Retinal pigment epithelial cell (primary cell): ENCODE results near the gene SLC8A2.

Experiments used
- DNase-seq: peaks from one replicate; pipeline ENCODE4 v3.0.0-alpha.2; 2010; ENCODE audit warnings: low read depth
- H3K4me3 ChIP-seq: 2 replicates; pipeline ENCODE4 v1.5.1; 2011; ENCODE audit warnings: mild to moderate bottlenecking, low read length, control low read depth, moderate library complexity
- TF ChIP-seq, protein P1 (sequence below): conservative IDR thresholded peaks from 2 replicates; pipeline ENCODE4 v1.5.1; 2011; ENCODE audit warnings: low read depth, low read length, control low read depth, inconsistent platforms

Gene SLC8A2

DNA sequence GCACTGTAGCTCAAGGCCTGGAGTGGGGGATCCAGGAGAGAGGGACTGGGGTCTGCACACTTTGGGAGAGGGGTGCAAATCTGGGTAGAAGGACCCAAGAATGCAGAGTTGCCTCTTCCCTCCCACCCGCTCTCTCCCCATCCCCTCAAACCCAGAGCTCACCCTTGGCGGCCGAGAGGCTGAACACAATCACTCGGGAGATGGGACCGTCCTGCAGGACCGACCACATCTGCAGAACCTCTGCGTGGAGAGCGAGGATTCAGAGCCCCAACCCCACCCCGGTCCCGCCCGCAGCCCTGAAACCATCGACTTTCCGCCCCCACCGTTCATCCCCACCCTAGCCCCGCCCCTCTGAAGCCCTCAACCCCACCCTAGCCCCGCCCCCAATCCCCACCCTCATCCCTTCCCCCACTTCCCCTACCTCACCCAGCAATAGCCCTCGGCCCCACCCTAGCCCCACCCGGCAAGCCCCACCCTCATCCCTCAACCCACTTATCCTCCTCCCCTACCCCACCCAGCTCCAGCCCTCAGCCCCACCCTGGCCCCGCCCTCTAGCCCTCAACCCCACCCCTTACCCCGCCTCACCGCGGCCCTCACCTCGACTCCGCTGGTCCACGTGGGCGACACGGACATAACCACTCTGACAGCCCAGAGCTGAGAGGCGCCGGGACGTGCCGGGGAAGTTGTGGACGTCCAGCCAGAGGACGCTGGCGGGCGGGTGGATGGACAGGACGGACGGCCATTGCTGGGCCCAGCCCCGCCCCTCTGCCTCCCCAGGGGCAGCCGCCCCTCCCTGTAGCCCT, 8.2 kb upstream of the SLC8A2 start:
- TF ChIP-seq, protein P1, sequence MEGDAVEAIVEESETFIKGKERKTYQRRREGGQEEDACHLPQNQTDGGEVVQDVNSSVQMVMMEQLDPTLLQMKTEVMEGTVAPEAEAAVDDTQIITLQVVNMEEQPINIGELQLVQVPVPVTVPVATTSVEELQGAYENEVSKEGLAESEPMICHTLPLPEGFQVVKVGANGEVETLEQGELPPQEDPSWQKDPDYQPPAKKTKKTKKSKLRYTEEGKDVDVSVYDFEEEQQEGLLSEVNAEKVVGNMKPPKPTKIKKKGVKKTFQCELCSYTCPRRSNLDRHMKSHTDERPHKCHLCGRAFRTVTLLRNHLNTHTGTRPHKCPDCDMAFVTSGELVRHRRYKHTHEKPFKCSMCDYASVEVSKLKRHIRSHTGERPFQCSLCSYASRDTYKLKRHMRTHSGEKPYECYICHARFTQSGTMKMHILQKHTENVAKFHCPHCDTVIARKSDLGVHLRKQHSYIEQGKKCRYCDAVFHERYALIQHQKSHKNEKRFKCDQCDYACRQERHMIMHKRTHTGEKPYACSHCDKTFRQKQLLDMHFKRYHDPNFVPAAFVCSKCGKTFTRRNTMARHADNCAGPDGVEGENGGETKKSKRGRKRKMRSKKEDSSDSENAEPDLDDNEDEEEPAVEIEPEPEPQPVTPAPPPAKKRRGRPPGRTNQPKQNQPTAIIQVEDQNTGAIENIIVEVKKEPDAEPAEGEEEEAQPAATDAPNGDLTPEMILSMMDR, result no peak
- DNase-seq, result no peak
- H3K4me3 ChIP-seq, result peak overlapping the region; percentile 21

- no peak for DNase-seq
- H3K4me3 ChIP-seq, result no peak overlapping the region
- TF ChIP-seq, protein P1, result no peak
These were observed 4.8 kb upstream of the SLC8A2 start for GRCh38 chr19:47476438-47476972.

GRCh38 chr19:47475465-47475864, 3.8 kb upstream of the SLC8A2 start:
- TF ChIP-seq, protein P1, result no peak
- H3K4me3 ChIP-seq, result no peak overlapping the region
- DNase-seq, result no peak

GRCh38 chr19:47473336-47473735, 1.6 kb upstream of the SLC8A2 start:
- no peak for DNase-seq
- H3K4me3 ChIP-seq, result no peak overlapping the region
- TF ChIP-seq, protein P1, result no peak

DNA sequence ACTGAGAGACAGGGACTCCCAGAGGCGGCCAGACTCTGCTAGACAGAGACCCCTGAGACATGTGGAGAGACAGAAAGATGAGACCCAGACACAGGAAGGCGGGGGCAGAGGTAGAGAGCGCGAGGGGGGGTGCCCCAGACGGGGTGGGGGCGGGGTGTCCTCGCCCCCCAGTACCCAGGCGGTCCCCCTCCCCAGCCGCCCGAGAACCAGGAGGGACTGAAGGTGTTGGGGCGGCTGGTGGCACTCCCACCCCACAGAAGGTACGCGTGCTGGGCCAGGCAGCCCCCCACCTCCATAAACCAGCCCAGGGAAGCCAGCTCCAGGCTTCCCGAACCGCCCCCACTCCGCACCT, 336 bp downstream of the SLC8A2 start:
- TF ChIP-seq, protein P1, result no peak
- DNase-seq, result no peak
- H3K4me3 ChIP-seq, result no peak overlapping the region

GRCh38 chr19:47470447-47471195, 1.1 kb downstream of the SLC8A2 start:
- DNase-seq, result no peak
- no peak overlapping the region for H3K4me3 ChIP-seq
- TF ChIP-seq, protein P1, result no peak
